H9 (cell line): ENCODE results near the gene KIAA0930. TPM values are rescaled to one million over a fixed set of nuclear protein-coding genes. Genes with fewer than 3 reads are reported as not detected.
"Not testable (repeated sequence)": the region's sequence is repeated elsewhere in the genome, so short reads cannot be mapped to it uniquely, and the experiment has no call there.

Source experiments
- DNase-seq: peaks from one replicate; pipeline ENCODE4 v3.0.0-alpha.2; 2017
- H2AFZ ChIP-seq: one replicate; pipeline ENCODE4 v1.6.1; 2013; ENCODE audit warnings: mild to moderate bottlenecking, low read length, control low read depth, moderate library complexity
- H2AK5ac ChIP-seq: 2 replicates; pipeline ENCODE4 v1.6.1; 2013; ENCODE audit warnings: low read length, control low read depth, mixed read lengths; ENCODE audit not compliant: insufficient read length
- H2BK120ac ChIP-seq: one replicate; pipeline ENCODE4 v1.6.1; 2013; ENCODE audit warnings: low read depth, mild to moderate bottlenecking, low read length, control low read depth, inconsistent platforms; ENCODE audit not compliant: poor library complexity, severe bottlenecking
- H2BK12ac ChIP-seq: 2 replicates; pipeline ENCODE4 v1.6.1; 2013; ENCODE audit warnings: low read length, control low read depth, mixed read lengths, low read depth; ENCODE audit not compliant: insufficient read length
- H2BK15ac ChIP-seq: 2 replicates; pipeline ENCODE4 v1.6.1; 2013; ENCODE audit warnings: low read depth, low read length, control low read depth
- H2BK20ac ChIP-seq: one replicate; pipeline ENCODE4 v1.6.1; 2013; ENCODE audit warnings: low read depth, mild to moderate bottlenecking, low read length, control low read depth, inconsistent platforms; ENCODE audit not compliant: poor library complexity, severe bottlenecking
- H2BK5ac ChIP-seq: 2 replicates; pipeline ENCODE4 v1.6.1; 2013; ENCODE audit warnings: low read length, control low read depth, mixed read lengths; ENCODE audit not compliant: insufficient read length
- H3K14ac ChIP-seq: 2 replicates; pipeline ENCODE4 v1.6.1; 2013; ENCODE audit warnings: low read length, control low read depth; ENCODE audit not compliant: insufficient read depth
- H3K18ac ChIP-seq: 2 replicates; pipeline ENCODE4 v1.6.1; 2013; ENCODE audit warnings: low read depth, mild to moderate bottlenecking, mixed read lengths, low read length, control low read depth; ENCODE audit not compliant: insufficient read length
- H3K23ac ChIP-seq: 2 replicates; pipeline ENCODE4 v1.6.1; 2013; ENCODE audit warnings: low read length, control low read depth, mixed read lengths, low read depth; ENCODE audit not compliant: insufficient read length
- H3K23me2 ChIP-seq: 2 replicates; pipeline ENCODE4 v1.6.1; 2013; ENCODE audit warnings: low read depth, mild to moderate bottlenecking, mixed read lengths, low read length, control low read depth; ENCODE audit not compliant: insufficient read length, poor library complexity, severe bottlenecking
- H3K27ac ChIP-seq: 2 replicates; pipeline ENCODE4 v1.5.1; 2013; ENCODE audit warnings: low read length, control low read depth, mixed read lengths, low read depth; ENCODE audit not compliant: insufficient read length
- H3K27me3 ChIP-seq: 2 replicates; pipeline ENCODE4 v1.6.1; 2013; ENCODE audit warnings: low read length, control low read depth, inconsistent platforms; ENCODE audit not compliant: insufficient read depth
- H3K4ac ChIP-seq: 2 replicates; pipeline ENCODE4 v1.6.1; 2013; ENCODE audit warnings: low read depth, mild to moderate bottlenecking, control low read depth, inconsistent platforms, low read length, moderate library complexity
- H3K4me1 ChIP-seq: 2 replicates; pipeline ENCODE4 v1.6.1; 2013; ENCODE audit warnings: low read length, control low read depth, inconsistent platforms; ENCODE audit not compliant: insufficient read depth
- H3K4me2 ChIP-seq: 2 replicates; pipeline ENCODE4 v1.6.1; 2013; ENCODE audit warnings: low read length, control low read depth, mixed read lengths; ENCODE audit not compliant: insufficient read length, insufficient read depth
- H3K56ac ChIP-seq: 2 replicates; pipeline ENCODE4 v1.6.1; 2013; ENCODE audit warnings: low read depth, mild to moderate bottlenecking, mixed read lengths, low read length, control low read depth; ENCODE audit not compliant: insufficient read length
- H3K79me1 ChIP-seq: 2 replicates; pipeline ENCODE4 v1.6.1; 2013; ENCODE audit warnings: low read depth, mild to moderate bottlenecking, moderate library complexity, low read length, control low read depth, inconsistent platforms; ENCODE audit not compliant: insufficient read depth, poor library complexity, severe bottlenecking
- H3K79me2 ChIP-seq: 2 replicates; pipeline ENCODE4 v1.6.1; 2013; ENCODE audit warnings: low read length, control low read depth, inconsistent platforms; ENCODE audit not compliant: insufficient read depth
- H3K9ac ChIP-seq: 2 replicates; pipeline ENCODE4 v1.6.1; 2013; ENCODE audit warnings: low read length, control low read depth, mixed read lengths; ENCODE audit not compliant: insufficient read length; ENCODE audit errors: extremely low read depth
- H3K9me3 ChIP-seq: one replicate; pipeline ENCODE4 v1.6.1; 2013; ENCODE audit warnings: low read depth, low read length, inconsistent platforms; ENCODE audit not compliant: control insufficient read depth
- H3T11ph ChIP-seq: one replicate; pipeline ENCODE4 v1.6.1; 2013; ENCODE audit warnings: mild to moderate bottlenecking, low read length, control low read depth, inconsistent platforms
- H4K20me1 ChIP-seq: one replicate; pipeline ENCODE4 v1.6.1; 2013; ENCODE audit not compliant: control insufficient read depth, insufficient read length, insufficient read depth
- H4K5ac ChIP-seq: 2 replicates; pipeline ENCODE4 v1.6.1; 2013; ENCODE audit warnings: low read depth, mild to moderate bottlenecking, mixed read lengths, low read length, control low read depth; ENCODE audit not compliant: insufficient read length
- H4K8ac ChIP-seq: replicated peaks from 2 replicates; pipeline ENCODE4 v1.6.1; 2013; ENCODE audit warnings: low read length, control low read depth, mixed read lengths, low read depth; ENCODE audit not compliant: insufficient read length
- H4K91ac ChIP-seq: 2 replicates; pipeline ENCODE4 v1.6.1; 2013; ENCODE audit warnings: low read depth, mild to moderate bottlenecking, moderate library complexity, mixed read lengths, low read length, control low read depth; ENCODE audit not compliant: insufficient read length
- H3K27ac Mint-ChIP-seq, 3 experiments: 2 replicates in 2 of 3; 3 replicates in 1 of 3; pipeline ENCODE4 v1.8.0; 2020 to 2021; ENCODE audit warnings: mixed read lengths in 3 of 3, mild to moderate bottlenecking in 1 of 3, moderate library complexity in 1 of 3
- H3K27me3 Mint-ChIP-seq: 2 replicates; pipeline ENCODE4 v1.8.0; 2021; ENCODE audit warnings: low read depth, mild to moderate bottlenecking, moderate library complexity, mixed read lengths
- H3K36me3 Mint-ChIP-seq, 3 experiments: 2 replicates in 2 of 3; 3 replicates in 1 of 3; pipeline ENCODE4 v1.8.0; 2020 to 2021; ENCODE audit warnings: low read depth in 3 of 3, mixed read lengths in 3 of 3; ENCODE audit not compliant: insufficient read depth in 1 of 3
- H3K4me1 Mint-ChIP-seq, 2 experiments: 2 replicates each; pipeline ENCODE4 v1.8.0; 2020; ENCODE audit warnings: mixed read lengths in 2 of 2
- H3K4me3 Mint-ChIP-seq, 2 experiments: 2 replicates in 1 of 2; 3 replicates in 1 of 2; pipeline ENCODE4 v1.8.0; 2020 to 2021; ENCODE audit warnings: mild to moderate bottlenecking in 2 of 2, mixed read lengths in 2 of 2, moderate library complexity in 1 of 2
- H3K9me3 Mint-ChIP-seq, 2 experiments: 2 replicates in 1 of 2; 3 replicates in 1 of 2; pipeline ENCODE4 v1.8.0; 2020; ENCODE audit warnings: mild to moderate bottlenecking in 2 of 2, mixed read lengths in 2 of 2, moderate library complexity in 1 of 2
- CTCF ChIP-seq: fragments of 200-600 bp; sonication (generic); conservative IDR thresholded peaks from 3 replicates; pipeline ENCODE4 v1.8.0; 2021; ENCODE audit warnings: antibody characterized with exemption, mild to moderate bottlenecking
- WGBS: extraction: QIAGEN DNeasy Blood & Tissue Kit; methylation state at CpG from one replicate; pipeline ENCODE4 v1.1.7; 2013; ENCODE audit warnings: missing lambda C conversion rate, low lambda C conversion rate, mixed read lengths; ENCODE audit not compliant: insufficient read length; ENCODE audit errors: extremely low coverage; 5-methylcytosine and 5-hydroxymethylcytosine counted together
- total RNA-seq: library from RNA; stranded (reverse); gene quantifications from 2 replicates; pipeline ENCODE4 v1.2.1, GENCODE V29; 2021

The KIAA0930 gene
- total RNA-seq, 1 experiment from 2014 or later: 46.2 TPM

DNA sequence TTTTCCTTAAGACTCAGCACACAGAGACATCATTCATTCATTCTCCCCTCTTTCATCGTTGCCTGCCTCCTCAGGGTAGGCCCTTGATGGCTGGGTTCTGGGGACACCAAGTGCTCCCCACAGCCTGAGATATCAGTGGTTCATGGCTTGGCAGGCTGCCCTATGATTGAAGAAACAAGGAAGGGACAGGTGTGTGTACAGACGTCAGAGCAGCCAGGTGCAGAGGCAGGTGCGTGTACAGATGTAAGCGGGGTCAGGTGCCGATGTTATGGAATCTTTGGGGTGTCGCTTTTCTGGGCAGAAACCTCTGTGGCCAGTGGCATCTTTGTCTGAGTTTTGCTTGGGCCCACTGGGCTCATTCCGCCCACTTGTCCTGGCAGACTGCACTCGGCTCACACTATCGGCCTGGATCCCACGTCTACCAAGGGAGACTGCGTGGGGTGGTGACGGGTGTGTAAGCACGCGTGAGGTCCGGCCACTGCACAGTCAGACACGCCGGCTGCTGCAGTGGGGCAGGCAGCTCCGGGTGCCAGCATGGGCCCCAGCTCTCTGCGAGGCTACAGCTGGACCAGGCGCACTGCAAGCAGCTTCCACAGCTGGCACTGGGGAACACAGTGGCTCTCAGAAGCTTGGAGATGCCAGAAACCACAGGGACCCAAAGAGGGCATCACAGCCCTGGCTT is 20.9 kb upstream of the KIAA0930 start:
- H3K36me3 Mint-ChIP-seq: peaks cover 0 to 4% (median 0%) of the 10 kb centered on the region in 3 experiments; a peak in 3 of 7 replicates
- H3K4me2 ChIP-seq: no peak overlapping the region
- H3K9ac ChIP-seq: no peak overlapping the region
- no peak overlapping the region for H2BK120ac ChIP-seq
- no peak overlapping the region for H2BK15ac ChIP-seq
- no peak overlapping the region for H2BK5ac ChIP-seq
- H2AK5ac ChIP-seq: no peak overlapping the region
- no peak overlapping the region for H3K14ac ChIP-seq
- no peak overlapping the region for H4K5ac ChIP-seq
- no peak overlapping the region for H3K23ac ChIP-seq
- H3K27me3 ChIP-seq: no peaks in the 10 kb centered on the region; the same call in 1 of the 2 replicates
- no peaks in the 10 kb centered on the region for H3K9me3 ChIP-seq
- no peak overlapping the region for H3K4ac ChIP-seq
- H4K20me1 ChIP-seq: no peaks in the 10 kb centered on the region
- no peak overlapping the region for H3K27ac ChIP-seq
- H4K91ac ChIP-seq: no peak overlapping the region
- peaks cover 3 to 12% of the 10 kb centered on the region in 2 experiments for H3K4me1 Mint-ChIP-seq
- H3K27me3 Mint-ChIP-seq: peaks cover 38% of the 10 kb centered on the region
- no peak overlapping the region for H2BK12ac ChIP-seq
- no peak overlapping the region for H3K56ac ChIP-seq
- H4K8ac ChIP-seq: no peak overlapping the region
- H3K79me1 ChIP-seq: no peaks in the 10 kb centered on the region
- H3K4me1 ChIP-seq: peaks cover 2% of the 10 kb centered on the region; the same call in 1 of the 2 replicates
- DNase-seq: no peak
- H2BK20ac ChIP-seq: no peak overlapping the region
- WGBS: no CpG with 5 or more reads among the region's 20 CpGs
- no peak overlapping the region for H3T11ph ChIP-seq
- H3K79me2 ChIP-seq: no peaks in the 10 kb centered on the region
- TF ChIP-seq CTCF: no peak
- no peaks in the 10 kb centered on the region for H3K23me2 ChIP-seq
- H3K18ac ChIP-seq: no peak overlapping the region
- H3K9me3 Mint-ChIP-seq: peaks cover 3 to 8% of the 10 kb centered on the region in 2 experiments
- no peak overlapping the region for H3K27ac Mint-ChIP-seq
- no peak overlapping the region for H2AFZ ChIP-seq
- no peak overlapping the region for H3K4me3 Mint-ChIP-seq

DNA sequence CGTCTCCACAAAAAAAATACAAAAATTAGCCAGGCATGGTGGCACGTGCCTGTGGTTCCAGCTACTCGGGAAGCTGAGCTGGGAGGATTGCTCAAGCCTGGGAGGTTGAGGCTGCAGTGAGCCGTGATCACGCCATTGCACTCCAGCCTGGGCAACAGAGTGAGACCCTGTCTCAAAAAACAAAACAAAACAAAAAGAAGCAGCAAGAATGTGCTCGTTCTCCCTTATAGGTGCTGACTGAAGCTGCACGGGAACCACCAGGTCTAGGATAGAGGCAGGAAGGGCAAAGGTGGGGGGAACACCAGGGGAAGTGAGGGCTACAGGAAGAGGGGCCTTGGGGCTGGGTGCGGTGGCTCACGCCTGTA is 19.7 kb upstream of the KIAA0930 start:
- not testable (repeated sequence) for H3K79me1 ChIP-seq, DNase-seq, H3K79me2 ChIP-seq, H2AFZ ChIP-seq, H3K23me2 ChIP-seq, H2BK5ac ChIP-seq, H3K9ac ChIP-seq, H3K27me3 ChIP-seq, H3K9me3 ChIP-seq, H3K4me3 Mint-ChIP-seq, H3K4me2 ChIP-seq, H4K5ac ChIP-seq, H3K56ac ChIP-seq, H4K91ac ChIP-seq, H3K18ac ChIP-seq, H3K9me3 Mint-ChIP-seq, H4K8ac ChIP-seq, H3K36me3 Mint-ChIP-seq, H3T11ph ChIP-seq, H4K20me1 ChIP-seq, H3K4me1 ChIP-seq, H3K4ac ChIP-seq, H3K27ac ChIP-seq, H2BK15ac ChIP-seq, H2BK20ac ChIP-seq, H3K23ac ChIP-seq, H2AK5ac ChIP-seq, H3K14ac ChIP-seq, H2BK120ac ChIP-seq, H2BK12ac ChIP-seq, H3K27ac Mint-ChIP-seq
- H3K27me3 Mint-ChIP-seq: peaks cover 40% of the 10 kb centered on the region
- WGBS: no CpG with 5 or more reads among the region's 9 CpGs
- peaks cover 3 to 12% of the 10 kb centered on the region in 2 experiments for H3K4me1 Mint-ChIP-seq
